Measurements from ENCODE around the gene SPATS1. TPM values are rescaled to one million over a fixed set of nuclear protein-coding genes. Genes with fewer than 3 reads are reported as not detected.

The SPATS1 gene
- total and polyA plus RNA-seq, 2 donors (not counting 1 experiment from before 2014, with no cell fraction given) = not detected

- Mint-ChIP-seq H3K4me3 (peak overlapping the region; percentile 100), H3K9me3 (ENCODE audit: insufficient read depth) (no peaks in the 10 kb centered on the region), H3K27me3 (no peaks in the 10 kb centered on the region), H3K4me1 (peaks cover 38% of the 10 kb centered on the region), H3K27ac (peak overlapping the region; percentile 99)
- Histone ChIP-seq H3K79me2 (ENCODE audit: control insufficient read depth, insufficient read depth, low read length) (peaks cover 43% of the 10 kb centered on the region), H4K20me1 (ENCODE audit: control insufficient read depth, insufficient read depth, low read length, poor library complexity, severe bottlenecking) (peaks cover 41% of the 10 kb centered on the region), H2AFZ (ENCODE audit: insufficient read depth, low read depth, low read length, poor library complexity, severe bottlenecking) (peak overlapping the region; percentile 73), H3K4me3 (ENCODE audit: control extremely low read depth in 1 of 5, extremely low read depth in 1 of 5, insufficient read depth in 1 of 5, low read depth in 2 of 5, low read length in 4 of 5) (peak overlapping the region; percentile 69 to 98 (median 93)), H3K9ac (ENCODE audit: low read length) (peak overlapping the region; percentile 95), H3K9me3 (ENCODE audit: control extremely low read depth in 1 of 3, control insufficient read depth in 2 of 3, insufficient read depth in 1 of 3, low read length in 2 of 3) (no peaks in the 10 kb centered on the region), H3K4me1 (ENCODE audit: control insufficient read depth in 2 of 2, insufficient read depth in 2 of 2, low read length in 2 of 2) (peaks cover 20 to 21% of the 10 kb centered on the region in 2 donors), H3K27ac (ENCODE audit: low read length in 2 of 2) (peak overlapping the region in 1 of 2 donors; percentile 83), H3K36me3 (replicated peaks in 1 of 2; ENCODE audit: control extremely low read depth in 1 of 2, control insufficient read depth in 1 of 2, extremely low read depth in 1 of 2, insufficient read depth in 2 of 2, low read length in 1 of 2) (peaks cover 0 to 18% of the 10 kb centered on the region in 2 experiments), H3K4me2 (replicated peaks; ENCODE audit: low read depth, low read length, poor library complexity, severe bottlenecking) (peak overlapping the region; percentile 71), H3K27me3 (replicated peaks in 1 of 4; ENCODE audit: control extremely low read depth in 1 of 4, control insufficient read depth in 3 of 4, insufficient read depth in 4 of 4, low read length in 3 of 4) (no peaks in the 10 kb centered on the region)
- 1% methylated on average over 6 of the region's 10 CpGs for WGBS (ENCODE audit: insufficient coverage)
- ChIA-PET CTCF (interaction anchor here (1.0 kb wide), 1 partner anchor 75 kb away, joined by 3 read pairs; the partner anchor contains the start of gene AARS2), POLR2A (interaction anchor here (1.1 kb wide), 1 partner anchor 141 kb away, joined by 5 read pairs; the partner anchor contains the start of gene HSP90AB1)
- intact Hi-C loops (cut with micrococcal nuclease) = loop anchor here (5.0 kb wide), 2 partner anchors 121 to 166 kb away; partner anchors contain the start of genes NFKBIE and SLC29A1
- no peak for DNase-seq
- no peak for ATAC-seq (ENCODE audit: low read depth)
- TF ChIP-seq EZH2 (IDR thresholded peaks at IDR 0.05; ENCODE audit: borderline replicate concordance, insufficient read depth, low read depth, low read length, poor library complexity, severe bottlenecking) = no peak
- TF ChIP-seq CTCF (IDR thresholded peaks at IDR 0.05) = no peak
Measured at GRCh38 chr6:44388135-44388487, 45.7 kb downstream of the SPATS1 start.

DNA sequence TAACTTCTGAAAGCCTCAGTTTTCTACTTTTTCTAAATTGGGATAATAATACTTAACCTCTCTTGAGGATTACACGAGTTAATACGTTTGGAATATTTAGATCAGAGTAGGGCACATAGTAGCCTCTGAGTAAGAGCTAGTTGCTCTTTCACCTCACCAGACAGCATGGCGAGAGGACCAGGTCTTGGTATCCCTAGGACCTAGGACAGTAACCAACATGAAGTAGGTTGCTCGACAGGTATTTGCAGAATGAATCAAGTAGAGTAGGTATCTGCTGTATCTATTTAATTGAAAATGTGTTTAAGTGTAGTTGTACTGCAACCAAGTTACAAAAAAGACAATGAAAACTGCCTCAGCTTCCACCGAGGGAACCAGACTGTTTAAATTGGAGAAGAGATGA lies 46.4 kb downstream of the SPATS1 start:
- Histone ChIP-seq H4K20me1 (ENCODE audit: control insufficient read depth, insufficient read depth, low read length, poor library complexity, severe bottlenecking) (peaks cover 42% of the 10 kb centered on the region), H3K27ac (ENCODE audit: low read length in 2 of 2) (no peak overlapping the region), H3K79me2 (ENCODE audit: control insufficient read depth, insufficient read depth, low read length) (peaks cover 51% of the 10 kb centered on the region), H2AFZ (ENCODE audit: insufficient read depth, low read depth, low read length, poor library complexity, severe bottlenecking) (no peak overlapping the region), H3K9ac (ENCODE audit: low read length) (peak overlapping the region; percentile 95), H3K27me3 (replicated peaks in 1 of 4; ENCODE audit: control extremely low read depth in 1 of 4, control insufficient read depth in 3 of 4, insufficient read depth in 4 of 4, low read length in 3 of 4) (no peaks in the 10 kb centered on the region), H3K4me2 (replicated peaks; ENCODE audit: low read depth, low read length, poor library complexity, severe bottlenecking) (peak overlapping the region; percentile 71), H3K9me3 (ENCODE audit: control extremely low read depth in 1 of 3, control insufficient read depth in 2 of 3, insufficient read depth in 1 of 3, low read length in 2 of 3) (no peaks in the 10 kb centered on the region), H3K36me3 (replicated peaks in 1 of 2; ENCODE audit: control extremely low read depth in 1 of 2, control insufficient read depth in 1 of 2, extremely low read depth in 1 of 2, insufficient read depth in 2 of 2, low read length in 1 of 2) (peaks cover 0 to 26% of the 10 kb centered on the region in 2 experiments), H3K4me1 (ENCODE audit: control insufficient read depth in 2 of 2, insufficient read depth in 2 of 2, low read length in 2 of 2) (peaks cover 20 to 21% of the 10 kb centered on the region in 2 donors), H3K4me3 (ENCODE audit: control extremely low read depth in 1 of 5, extremely low read depth in 1 of 5, insufficient read depth in 1 of 5, low read depth in 2 of 5, low read length in 4 of 5) (peak overlapping the region in 2 of 5 experiments; percentile 69 to 90)
- DNase-seq (no peak), ATAC-seq (ENCODE audit: low read depth) (no peak)
- ChIA-PET POLR2A (no interaction called here), CTCF (no interaction called here)
- Mint-ChIP-seq H3K27ac (peak overlapping the region; percentile 57), H3K4me3 (peak overlapping the region; percentile 100), H3K4me1 (peaks cover 38% of the 10 kb centered on the region), H3K9me3 (ENCODE audit: insufficient read depth) (no peaks in the 10 kb centered on the region), H3K27me3 (no peaks in the 10 kb centered on the region)
- intact Hi-C loops (cut with micrococcal nuclease) = loop anchor here (5.0 kb wide), 2 partner anchors 122 to 167 kb away; partner anchors contain the start of genes NFKBIE and SLC29A1
- no peak for TF ChIP-seq CTCF (IDR thresholded peaks at IDR 0.05)
- TF ChIP-seq EZH2 (IDR thresholded peaks at IDR 0.05; ENCODE audit: borderline replicate concordance, insufficient read depth, low read depth, low read length, poor library complexity, severe bottlenecking) = no peak
- WGBS (ENCODE audit: insufficient coverage) = 94% methylated on average over 2 of the region's 5 CpGs
